Brain microvascular endothelial cell (primary cell): ENCODE data around the gene ITGB4.

ENCODE experiments used
- DNase-seq: peaks from one replicate; pipeline ENCODE4 v3.0.0-alpha.2; 2020
- H3K27ac ChIP-seq: fragments of 250-450 bp; sonication (Bioruptor Pico); 2 replicates; pipeline ENCODE4 v1.5.1; 2020; ENCODE audit warnings: mild to moderate bottlenecking, moderate library complexity
- H3K27me3 ChIP-seq: fragments of 250-450 bp; sonication (Bioruptor Pico); replicated peaks from 2 replicates; pipeline ENCODE4 v1.5.1; 2020; ENCODE audit warnings: mild to moderate bottlenecking
- H3K36me3 ChIP-seq: fragments of 250-450 bp; sonication (Bioruptor Pico); replicated peaks from 2 replicates; pipeline ENCODE4 v1.5.1; 2020; ENCODE audit warnings: mild to moderate bottlenecking
- H3K4me3 ChIP-seq: 2 replicates; pipeline ENCODE4 v1.5.1; 2011; ENCODE audit warnings: low read depth, mild to moderate bottlenecking, control low read depth, low read length, moderate library complexity
- CTCF ChIP-seq: IDR thresholded peaks from 2 replicates; pipeline ENCODE4 v1.5.1; 2011; ENCODE audit warnings: low read depth, mild to moderate bottlenecking, moderate library complexity, low read length, control low read depth, inconsistent platforms; ENCODE audit errors: missing control alignments
- in situ Hi-C: cut with HindIII; loops from 2 replicates; pipeline ENCODE4 v1.10.0; 2017; ENCODE audit warnings: low sequenced_read_pairs, low pct_ligation_motif_present

The ITGB4 gene

GRCh38 chr17:75722076-75722475, 817 bp downstream of the ITGB4 start:
- Histone ChIP-seq H3K4me3 (no peak overlapping the region), H3K27me3 (peaks cover 23% of the 10 kb centered on the region), H3K27ac (no peak overlapping the region), H3K36me3 (no peaks in the 10 kb centered on the region)
- no peak for TF ChIP-seq CTCF
- no peak for DNase-seq
- in situ Hi-C loops, result no loop called here

- Histone ChIP-seq H3K36me3 (no peaks in the 10 kb centered on the region), H3K27ac (no peak overlapping the region), H3K4me3 (no peak overlapping the region), H3K27me3 (peaks cover 23% of the 10 kb centered on the region)
- TF ChIP-seq CTCF, result no peak
- in situ Hi-C loops, result no loop called here
- DNase-seq, result no peak
Measured at GRCh38 chr17:75722542-75723095, 1.4 kb downstream of the ITGB4 start.

- DNase-seq, result no peak
- Histone ChIP-seq H3K27ac (no peak overlapping the region), H3K4me3 (no peak overlapping the region), H3K27me3 (peaks cover 23% of the 10 kb centered on the region), H3K36me3 (no peaks in the 10 kb centered on the region)
- TF ChIP-seq CTCF, result no peak
- in situ Hi-C loops, result no loop called here
Measured at GRCh38 chr17:75723171-75723930, 2.1 kb downstream of the ITGB4 start.

- H3K4me3 ChIP-seq, result no peak overlapping the region
- in situ Hi-C loops, result no loop called here
Measured at GRCh38 chr17:75724016-75725003, 3.1 kb downstream of the ITGB4 start.

GRCh38 chr17:75725504-75725903, 4.2 kb downstream of the ITGB4 start:
- Histone ChIP-seq H3K4me3 (no peak overlapping the region), H3K36me3 (no peaks in the 10 kb centered on the region), H3K27me3 (peaks cover 10% of the 10 kb centered on the region), H3K27ac (no peak overlapping the region)
- TF ChIP-seq CTCF, result no peak
- in situ Hi-C loops, result no loop called here
- DNase-seq, result no peak

More at GRCh38 chr17:75724016-75725003, 3.1 kb downstream of the ITGB4 start:
- Histone ChIP-seq H3K27me3 (peaks cover 20% of the 10 kb centered on the region), H3K27ac (no peak overlapping the region), H3K36me3 (no peaks in the 10 kb centered on the region)
- no peak for TF ChIP-seq CTCF
- DNase-seq, result no peak
